Tibial nerve (tissue), 4 donors: Measurements from ENCODE around the gene RAP1B.

Source experiments
- EP300 ChIP-seq, 2 donors: sonication (generic); formaldehyde crosslinking; IDR thresholded peaks; one replicate each; pipeline ENCODE4 v1.6.1; 2017; ENCODE audit warnings: antibody characterized with exemption in 2 of 2, mild to moderate bottlenecking in 1 of 2
- POLR2A ChIP-seq, 2 donors: fragments of 450-650 bp; IDR thresholded peaks; one replicate each; pipeline ENCODE4 v1.6.1; 2017; ENCODE audit warnings: antibody characterized with exemption in 2 of 2, mild to moderate bottlenecking in 2 of 2, moderate library complexity in 2 of 2
- TF ChIP-seq, protein P1 (sequence below), 5 experiments: fragments of 200-600 bp in 3 of 5; fragments of 450-650 bp in 2 of 5; sonication (generic) in 3 of 5; IDR thresholded peaks; one replicate each; pipeline ENCODE4 v1.5.1; 2016 to 2019; ENCODE audit warnings: antibody characterized with exemption in 5 of 5, mild to moderate bottlenecking in 3 of 5, moderate library complexity in 2 of 5

DNA sequence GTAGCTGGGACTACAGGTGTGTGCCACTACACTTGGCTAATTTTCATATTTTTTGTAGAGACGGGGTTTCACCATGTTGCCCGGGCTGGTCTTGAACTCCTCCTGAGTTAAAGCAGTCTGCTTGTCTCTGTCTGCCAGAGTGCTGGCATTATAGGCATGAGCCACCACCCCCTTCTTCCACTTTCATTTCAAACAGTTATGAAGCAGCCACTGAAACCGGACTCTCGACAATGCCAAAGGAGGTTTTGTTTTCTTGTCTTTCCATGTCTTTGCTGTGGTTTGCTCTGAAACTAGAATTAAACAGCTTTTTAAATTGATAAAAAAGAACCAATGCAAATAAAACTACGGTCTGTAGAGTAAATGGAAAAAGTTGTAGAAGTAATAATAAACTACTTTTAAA lies 30.4 kb downstream of the RAP1B start:
- TF ChIP-seq, protein P1, sequence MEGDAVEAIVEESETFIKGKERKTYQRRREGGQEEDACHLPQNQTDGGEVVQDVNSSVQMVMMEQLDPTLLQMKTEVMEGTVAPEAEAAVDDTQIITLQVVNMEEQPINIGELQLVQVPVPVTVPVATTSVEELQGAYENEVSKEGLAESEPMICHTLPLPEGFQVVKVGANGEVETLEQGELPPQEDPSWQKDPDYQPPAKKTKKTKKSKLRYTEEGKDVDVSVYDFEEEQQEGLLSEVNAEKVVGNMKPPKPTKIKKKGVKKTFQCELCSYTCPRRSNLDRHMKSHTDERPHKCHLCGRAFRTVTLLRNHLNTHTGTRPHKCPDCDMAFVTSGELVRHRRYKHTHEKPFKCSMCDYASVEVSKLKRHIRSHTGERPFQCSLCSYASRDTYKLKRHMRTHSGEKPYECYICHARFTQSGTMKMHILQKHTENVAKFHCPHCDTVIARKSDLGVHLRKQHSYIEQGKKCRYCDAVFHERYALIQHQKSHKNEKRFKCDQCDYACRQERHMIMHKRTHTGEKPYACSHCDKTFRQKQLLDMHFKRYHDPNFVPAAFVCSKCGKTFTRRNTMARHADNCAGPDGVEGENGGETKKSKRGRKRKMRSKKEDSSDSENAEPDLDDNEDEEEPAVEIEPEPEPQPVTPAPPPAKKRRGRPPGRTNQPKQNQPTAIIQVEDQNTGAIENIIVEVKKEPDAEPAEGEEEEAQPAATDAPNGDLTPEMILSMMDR (IDR thresholded peaks at IDR 0.05): no peak
- TF ChIP-seq POLR2A (IDR thresholded peaks at IDR 0.05) (no peak), EP300 (IDR thresholded peaks at IDR 0.05) (no peak)
